Measurements from ENCODE around the gene CMTM5.
"Not testable (repeated sequence)": the region's sequence is repeated elsewhere in the genome, so short reads cannot be mapped to it uniquely, and the experiment has no call there.

The CMTM5 gene

GRCh38 chr14:23387916-23388882 is 11.4 kb downstream of the CMTM5 start:
- no peak for ATAC-seq
- TF ChIP-seq ZFP3 (CRISPR knock-in tag; IDR thresholded peaks at IDR 0.05) (no peak), CSRNP3 (CRISPR knock-in tag; IDR thresholded peaks at IDR 0.05) (no peak), RARB (CRISPR knock-in tag; IDR thresholded peaks at IDR 0.05) (no peak)

GRCh38 chr14:23388996-23389395 is 12.2 kb downstream of the CMTM5 start:
- ATAC-seq = no peak
- TF ChIP-seq CREB5 (CRISPR knock-in tag; IDR thresholded peaks at IDR 0.05; ENCODE audit: low read depth) (no peak), ISL1 (CRISPR knock-in tag; IDR thresholded peaks at IDR 0.05) (no peak), CSRNP3 (CRISPR knock-in tag; IDR thresholded peaks at IDR 0.05) (no peak), ZNF70 (CRISPR knock-in tag; IDR thresholded peaks at IDR 0.05) (no peak), TCF4 (CRISPR knock-in tag; IDR thresholded peaks at IDR 0.05; ENCODE audit: borderline replicate concordance) (no peak), PPARA (CRISPR knock-in tag; IDR thresholded peaks at IDR 0.05; ENCODE audit: borderline replicate concordance) (no peak), SNAI2 (CRISPR knock-in tag; IDR thresholded peaks at IDR 0.05) (no peak), ZNF565 (CRISPR knock-in tag; conservative IDR thresholded peaks at IDR 0.05; ENCODE audit: low read depth) (no peak)

GRCh38 chr14:23389396-23389795 is 12.6 kb downstream of the CMTM5 start:
- ATAC-seq = no peak

GRCh38 chr14:23389871-23390270 is 13.0 kb downstream of the CMTM5 start:
- not testable (repeated sequence) for ATAC-seq

More at GRCh38 chr14:23389396-23389795, 12.6 kb downstream of the CMTM5 start:
- no peak for TF ChIP-seq CSDC2 (CRISPR knock-in tag; IDR thresholded peaks at IDR 0.05)
- no peak for TF ChIP-seq TCF4 (CRISPR knock-in tag; IDR thresholded peaks at IDR 0.05; ENCODE audit: borderline replicate concordance)

- no peak for ATAC-seq
These were observed 15.8 kb downstream of the CMTM5 start for GRCh38 chr14:23392613-23393012.

More at GRCh38 chr14:23392613-23393012, 15.8 kb downstream of the CMTM5 start:
- TF ChIP-seq POU6F1 (CRISPR knock-in tag; IDR thresholded peaks at IDR 0.05; ENCODE audit: borderline replicate concordance, low read depth) (no peak), TSHZ2 (CRISPR knock-in tag; IDR thresholded peaks at IDR 0.05) (no peak), BACH2 (CRISPR knock-in tag; IDR thresholded peaks at IDR 0.05; ENCODE audit: borderline replicate concordance) (no peak), ZFP30 (CRISPR knock-in tag; IDR thresholded peaks at IDR 0.05) (no peak), CREB5 (CRISPR knock-in tag; IDR thresholded peaks at IDR 0.05; ENCODE audit: low read depth) (no peak), ZC3H10 (CRISPR knock-in tag; IDR thresholded peaks at IDR 0.05) (no peak), ISL1 (CRISPR knock-in tag; IDR thresholded peaks at IDR 0.05) (no peak), CSDC2 (CRISPR knock-in tag; IDR thresholded peaks at IDR 0.05) (no peak), ARNTL (CRISPR knock-in tag; IDR thresholded peaks at IDR 0.05; ENCODE audit: borderline replicate concordance, low read depth) (no peak), ZNF70 (CRISPR knock-in tag; IDR thresholded peaks at IDR 0.05) (no peak), CSRNP3 (CRISPR knock-in tag; IDR thresholded peaks at IDR 0.05) (no peak), PPARA (CRISPR knock-in tag; IDR thresholded peaks at IDR 0.05; ENCODE audit: borderline replicate concordance) (no peak)
